A549 treated with ZK216348 at 1 μM for 4 hours (cell line): ENCODE results near the gene RNU6-8. TPM values are rescaled to one million over a fixed set of nuclear protein-coding genes. Genes with fewer than 3 reads are reported as not detected.

ENCODE experiments used
- total RNA-seq: library from RNA; stranded (reverse); fragments of 200-300 nt; extraction: Qiagen RNA extraction; gene quantifications from 5 replicates; pipeline ENCODE4 v1.2.3, GENCODE V29; 2022; ENCODE audit warnings: low read depth

The RNU6-8 gene
- not detected in 5 replicates for total RNA-seq

DNA sequence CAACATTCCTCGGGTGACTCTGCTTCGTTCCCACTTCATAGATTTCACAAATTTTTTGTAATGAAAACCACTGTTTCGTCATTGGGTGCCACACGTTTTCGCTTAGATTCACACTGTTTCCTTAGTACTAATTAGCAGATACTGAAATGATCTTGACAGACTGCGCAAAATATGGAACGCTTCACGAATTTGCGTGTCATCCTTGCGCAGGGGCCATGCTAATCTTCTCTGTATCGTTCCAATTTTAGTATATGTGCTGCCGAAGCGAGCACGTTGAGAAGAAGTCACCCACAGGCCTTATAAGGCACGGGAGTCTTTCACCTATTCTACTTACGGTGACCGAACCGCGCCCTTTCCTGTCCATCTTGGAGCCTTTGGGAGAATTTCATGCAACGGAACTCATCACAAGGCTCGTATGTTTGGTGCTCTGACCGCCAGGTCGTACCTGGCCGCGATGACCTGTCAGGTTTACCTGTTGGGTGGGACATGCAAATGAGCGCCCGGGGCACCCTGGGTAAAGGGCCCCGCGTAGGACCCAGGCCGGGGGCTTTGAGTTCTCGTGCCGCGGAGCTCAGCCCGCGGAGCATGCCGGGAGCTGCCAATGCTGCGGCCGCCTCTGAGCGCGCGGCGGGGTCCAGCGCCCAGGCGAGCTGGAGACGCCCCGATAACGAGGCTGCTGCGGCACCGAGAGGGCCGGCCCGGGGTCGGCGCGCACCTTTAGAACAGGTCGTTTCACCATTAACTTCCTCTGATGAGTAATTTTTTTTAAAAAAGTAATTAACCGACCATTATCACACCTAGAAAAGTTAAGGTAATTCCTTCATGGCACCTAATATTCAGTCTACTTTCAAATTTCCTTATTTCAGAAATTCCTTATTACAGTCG is at the start of gene RNU6-8:
RNU6-8 (minus strand) TSS at position 272 of the 885 bp plus-strand sequence.

DNA sequence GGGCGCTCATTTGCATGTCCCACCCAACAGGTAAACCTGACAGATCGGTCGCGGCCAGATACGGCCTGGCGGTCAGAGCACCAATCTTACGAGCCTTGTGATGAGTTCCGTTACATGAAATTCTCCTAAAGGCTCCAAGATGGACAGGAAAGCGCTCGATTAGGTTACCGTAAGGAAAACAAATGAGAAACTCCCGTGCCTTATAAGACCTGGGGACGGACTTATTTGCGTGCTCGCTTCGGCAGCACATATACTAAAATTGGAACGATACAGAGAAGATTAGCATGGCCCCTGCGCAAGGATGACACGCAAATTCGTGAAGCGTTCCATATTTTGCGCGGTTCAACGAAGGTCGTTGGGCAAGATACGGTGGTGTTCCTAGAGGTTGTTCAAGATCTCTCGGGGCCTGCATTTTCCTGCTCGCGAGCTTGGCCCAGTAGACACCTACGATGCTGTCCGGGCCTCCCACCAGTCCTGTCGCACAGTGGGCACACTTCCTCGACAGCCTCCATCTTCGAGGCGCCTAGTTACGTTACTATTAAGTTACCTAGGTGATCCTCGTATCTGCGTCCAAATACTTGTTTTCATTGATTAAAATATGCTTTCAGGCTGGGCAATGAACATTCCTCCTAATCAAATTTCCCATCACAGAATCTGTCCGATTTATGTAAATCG is 1.1 kb downstream of the RNU6-8 start, which contains the start of gene RNU6-7:
RNU6-7 (plus strand) TSS at position 230 of the 675 bp plus-strand sequence.

Other genes with a start within 250 kb of the RNU6-8 start
- 31.0 to 59.1 TPM (median 51.2 TPM) in 5 replicates for gene ARHGAP5, start 126.0 kb downstream of the RNU6-8 start, total RNA-seq
- not detected in 5 replicates for gene RNU6-7, start 1.2 kb downstream of the RNU6-8 start, total RNA-seq
- 0.23 to 1.1 TPM (median 0.54 TPM) in 5 replicates for gene AKAP6, start 126.0 kb upstream of the RNU6-8 start, total RNA-seq